NCI-H1105 treated with DMSO at 0.1 percent for 48 hours (cell line): ENCODE measurements around the gene LDHD.

Experiments used
- DNase-seq: peaks from one replicate; lab custom pipeline; 2025; lab: John Stamatoyannopoulos, UW

LDHD gene

DNA sequence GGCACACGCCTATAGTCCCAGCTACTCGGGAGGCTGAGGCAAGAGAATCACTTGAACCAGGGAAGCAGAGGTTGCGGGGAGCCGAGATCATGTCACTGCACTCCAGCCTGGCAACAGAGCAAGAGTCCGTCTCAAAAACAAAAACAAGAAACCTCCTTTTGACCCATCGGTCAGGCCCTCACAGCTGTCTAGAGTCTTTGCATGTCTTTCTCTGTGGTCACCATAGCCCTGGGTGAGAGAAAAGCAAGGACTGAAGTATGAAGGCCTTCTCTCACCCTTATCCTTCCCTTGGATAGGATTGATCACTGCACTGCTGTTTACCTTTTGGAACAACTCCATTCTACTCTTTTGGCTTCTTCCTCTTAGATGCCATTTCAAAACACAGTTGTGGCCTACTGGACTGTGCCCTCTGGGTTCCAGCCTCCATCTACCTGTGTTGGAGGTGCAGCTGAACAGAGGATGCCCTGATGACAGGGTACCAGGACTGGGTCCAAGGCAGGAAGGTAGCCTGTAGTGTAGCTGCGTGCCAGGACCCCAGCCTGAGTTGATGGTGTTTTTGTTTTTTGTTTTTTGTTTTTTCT lies 37.1 kb downstream of the LDHD start:
- no peak for DNase-seq

DNA sequence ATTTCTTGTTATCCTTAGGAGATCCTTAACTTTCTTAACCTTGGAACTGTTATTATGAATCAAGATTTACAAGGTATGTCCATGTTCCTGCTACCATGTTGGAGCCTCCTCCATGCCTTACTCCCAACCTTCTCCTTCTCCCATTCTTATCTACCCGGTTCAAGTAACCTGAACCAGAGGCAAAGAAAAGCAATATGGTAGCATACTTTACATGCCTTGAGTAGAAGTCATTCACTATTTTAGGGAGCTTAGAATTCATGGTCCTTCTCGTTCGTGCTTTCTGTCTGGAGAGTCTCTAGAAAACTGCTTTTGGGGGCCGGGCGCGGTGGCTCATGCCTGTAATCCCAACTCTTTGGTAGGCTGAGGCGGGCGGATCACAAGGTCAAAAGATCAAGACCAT lies 37.7 kb downstream of the LDHD start:
- no peak for DNase-seq

DNA sequence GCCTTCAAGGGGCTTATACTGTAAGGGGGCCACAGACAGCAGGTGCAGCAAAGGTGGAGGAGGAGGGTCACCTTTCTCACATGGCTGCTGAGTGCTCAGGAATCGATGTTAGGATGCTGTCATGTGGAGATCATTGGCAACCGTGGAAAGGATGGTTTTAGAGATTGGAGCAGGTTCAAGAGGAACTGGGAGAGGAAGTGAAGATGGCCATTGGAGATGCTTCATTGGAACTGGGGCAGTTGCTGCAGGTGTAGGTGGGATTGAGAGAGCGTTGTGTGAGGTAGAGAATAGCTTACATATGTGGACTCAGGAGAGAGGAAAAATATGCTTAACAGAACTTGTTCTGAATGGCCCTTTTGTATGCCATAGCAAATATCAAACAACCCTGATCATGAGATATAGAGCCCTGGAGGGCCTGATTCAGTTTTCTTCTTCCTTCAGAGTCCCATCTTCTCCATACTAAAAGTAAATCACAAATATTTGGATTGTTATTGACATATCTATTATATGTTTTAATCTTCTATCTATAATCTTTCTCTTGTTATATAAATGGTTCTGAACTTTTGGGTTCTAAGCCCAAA lies 40.8 kb downstream of the LDHD start:
- no peak for DNase-seq

DNA sequence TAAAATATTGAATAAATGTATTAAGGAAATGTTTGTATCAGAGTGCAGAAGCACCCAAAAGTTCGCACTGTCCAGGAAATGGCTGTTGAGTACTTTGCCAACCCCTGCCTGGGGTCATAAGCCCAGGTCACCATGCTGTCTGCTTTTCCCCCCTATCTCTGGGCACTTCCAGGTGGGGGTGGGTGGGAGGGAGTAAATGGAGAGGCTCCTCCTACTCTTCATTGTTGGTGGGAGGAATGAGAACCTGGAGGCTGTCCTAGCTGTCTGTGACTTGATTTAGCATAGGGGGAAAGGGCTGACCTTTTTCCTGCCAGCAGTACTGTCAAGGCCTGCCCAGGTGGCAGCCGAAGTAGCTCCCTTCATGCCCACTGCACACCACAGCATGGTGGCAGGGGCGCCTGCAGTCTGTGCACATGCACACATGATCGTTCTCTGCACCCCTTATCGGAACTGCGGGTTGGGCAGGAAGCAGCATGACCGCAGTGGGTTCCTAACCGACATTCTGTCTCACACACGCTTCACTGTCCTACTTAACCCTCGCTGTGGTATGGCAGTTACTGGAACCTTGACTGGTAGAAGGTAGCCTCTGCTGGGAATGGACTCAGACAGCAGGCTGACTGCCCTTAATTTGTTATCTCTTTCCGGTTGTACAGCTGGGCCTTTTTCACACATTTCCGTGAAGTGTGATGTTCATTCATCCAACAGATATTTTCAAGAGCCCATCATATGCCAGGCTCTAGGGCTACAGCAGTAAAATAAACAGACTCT lies 41.5 kb downstream of the LDHD start:
- DNase-seq: no peak

DNA sequence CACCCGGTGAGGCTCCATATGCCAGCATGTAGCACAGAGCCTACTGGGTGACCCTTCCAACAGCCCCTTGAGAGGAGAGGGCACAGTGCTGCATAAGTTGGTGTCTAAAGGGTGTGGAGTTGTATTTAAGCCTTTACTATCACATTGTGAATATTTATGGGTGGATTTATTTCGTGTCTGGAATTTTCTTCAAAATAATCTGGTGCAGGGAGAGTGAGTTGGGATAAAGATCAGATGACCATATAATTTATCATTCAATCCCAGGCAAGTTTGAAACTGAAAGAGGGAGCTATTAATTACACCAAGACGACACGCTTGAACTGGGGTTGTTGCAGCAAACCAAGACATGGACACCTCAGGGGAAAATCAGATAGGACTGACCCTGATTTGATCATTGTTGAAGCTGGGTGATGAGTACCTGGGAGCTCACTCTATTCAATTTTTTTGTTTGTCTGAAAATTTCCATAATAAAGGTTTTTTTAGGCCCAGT lies 42.2 kb downstream of the LDHD start:
- DNase-seq: no peak

DNA sequence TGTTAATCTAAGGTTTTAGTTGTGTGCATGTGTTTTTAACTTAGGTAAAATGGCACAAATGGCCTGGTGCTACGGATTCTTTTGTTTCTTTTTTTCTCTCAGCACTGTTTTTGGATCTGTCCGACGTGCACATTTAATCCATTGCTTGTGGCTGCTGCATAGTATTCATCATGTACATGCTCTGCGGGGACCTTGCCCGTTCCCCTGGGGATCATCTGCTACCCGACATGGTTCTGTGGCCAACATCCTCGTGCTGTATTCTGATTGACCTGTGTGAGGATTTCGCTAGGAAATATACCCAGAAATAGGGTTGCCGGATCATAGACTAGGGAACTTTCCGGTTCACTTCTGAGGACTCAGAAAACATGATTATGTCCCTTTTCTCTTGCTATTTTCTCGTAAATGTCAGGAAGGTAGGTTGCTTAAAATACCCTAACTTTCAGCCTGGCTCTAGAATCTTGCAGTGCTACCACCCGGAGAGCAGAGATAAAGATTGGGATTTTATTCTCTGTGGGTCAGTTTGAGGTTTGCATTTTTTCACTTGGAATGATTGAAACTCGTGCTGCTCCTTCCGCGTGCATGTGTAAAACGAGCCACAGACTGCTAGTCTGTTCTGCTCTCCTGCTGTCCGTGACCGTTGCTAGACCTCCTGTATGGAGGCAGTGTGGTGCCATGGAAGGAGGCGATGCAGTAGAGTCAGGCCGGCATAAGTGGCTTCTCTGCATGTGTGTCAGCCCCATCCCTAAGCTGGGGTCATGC lies 42.9 kb downstream of the LDHD start:
- no peak for DNase-seq

DNA sequence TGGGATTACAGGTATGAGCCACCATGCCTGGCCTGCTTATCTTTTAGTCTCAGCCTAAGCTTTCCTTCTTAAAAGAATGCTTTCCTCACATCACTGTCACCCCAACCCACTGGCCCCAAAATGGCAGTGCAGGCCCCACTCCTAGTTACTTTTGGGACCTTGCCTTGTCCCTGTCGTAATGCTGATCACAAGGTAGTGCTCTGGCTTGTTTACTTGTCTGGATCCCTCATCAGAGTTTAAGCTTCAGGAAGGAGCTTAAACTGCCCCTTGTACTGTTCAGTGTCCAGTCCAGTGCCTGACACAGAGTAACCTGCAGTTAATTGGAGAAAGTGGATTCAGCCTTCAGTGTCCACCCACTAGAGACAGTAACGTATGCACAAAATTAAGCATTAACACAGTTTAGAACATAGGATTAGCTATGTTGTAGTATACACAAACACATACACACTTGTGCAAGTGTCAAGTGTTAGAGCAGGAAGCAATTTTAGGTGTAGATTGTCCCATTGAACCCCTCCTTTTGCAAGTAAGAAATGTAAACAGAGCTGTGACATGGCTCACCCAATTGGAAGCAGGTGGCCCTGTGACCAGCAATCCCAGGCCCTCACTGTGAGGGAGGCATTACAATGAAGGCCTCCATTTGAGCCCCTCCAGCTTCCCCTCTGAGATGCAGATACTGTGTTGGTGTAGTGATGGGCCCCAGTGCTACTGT lies 44.2 kb downstream of the LDHD start:
- no peak for DNase-seq

DNA sequence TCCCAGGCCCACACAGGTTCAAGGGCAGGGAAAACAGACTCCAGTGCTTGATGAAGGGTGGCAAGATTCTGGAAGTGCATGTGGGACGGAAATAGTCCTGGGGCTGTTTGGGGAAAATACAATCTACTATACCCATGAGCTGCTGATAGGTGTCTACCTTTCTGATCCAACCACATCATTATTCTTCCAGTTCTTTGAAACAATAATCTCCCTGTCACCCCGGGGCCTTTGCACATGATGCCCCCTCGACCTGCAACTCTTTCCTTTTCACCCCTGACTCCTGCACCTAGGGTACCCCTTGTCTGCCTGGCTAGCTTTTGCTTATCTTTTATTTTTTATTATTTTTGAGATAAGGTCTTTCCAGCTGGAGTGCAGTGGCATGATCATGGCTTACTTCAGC lies 45.0 kb downstream of the LDHD start:
- no peak for DNase-seq

DNA sequence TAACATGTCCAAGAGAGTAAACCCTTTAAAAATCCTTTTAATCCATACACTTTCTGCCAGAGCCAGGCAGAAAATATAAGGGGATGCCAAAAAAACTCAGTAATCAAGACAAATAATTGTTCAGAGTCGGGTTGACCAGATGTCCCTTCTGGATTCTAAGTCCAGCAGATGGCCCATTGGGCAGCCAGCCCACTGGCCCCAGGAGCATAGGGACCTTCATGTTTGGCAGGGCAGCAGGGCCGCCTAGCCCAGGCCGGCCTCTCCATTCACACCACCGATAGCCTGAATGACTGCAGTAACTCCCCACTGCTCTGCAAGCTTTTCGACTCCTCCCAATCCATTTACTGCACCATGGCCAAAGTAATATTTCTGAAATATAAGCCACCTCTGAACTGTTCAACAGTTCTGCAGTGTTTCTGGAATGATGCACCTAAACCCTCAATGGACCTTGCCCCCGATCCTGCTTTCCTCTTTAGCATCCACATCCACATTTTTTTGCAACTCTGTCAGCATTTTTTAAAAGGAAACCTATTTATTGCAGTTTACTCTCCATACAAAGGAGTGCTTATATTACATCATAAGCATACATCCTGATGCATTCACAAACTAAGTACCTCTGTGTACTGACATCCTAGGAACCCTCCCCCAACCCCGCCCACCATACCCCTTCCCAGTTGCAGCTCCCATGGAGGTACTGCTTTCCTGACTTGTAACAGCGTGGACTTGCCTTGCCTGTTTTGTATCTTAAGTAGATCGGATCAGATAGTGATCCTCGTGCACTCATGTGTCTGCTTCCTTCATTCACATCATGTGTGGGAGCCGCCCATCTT lies 46.4 kb downstream of the LDHD start:
- no peak for DNase-seq

DNA sequence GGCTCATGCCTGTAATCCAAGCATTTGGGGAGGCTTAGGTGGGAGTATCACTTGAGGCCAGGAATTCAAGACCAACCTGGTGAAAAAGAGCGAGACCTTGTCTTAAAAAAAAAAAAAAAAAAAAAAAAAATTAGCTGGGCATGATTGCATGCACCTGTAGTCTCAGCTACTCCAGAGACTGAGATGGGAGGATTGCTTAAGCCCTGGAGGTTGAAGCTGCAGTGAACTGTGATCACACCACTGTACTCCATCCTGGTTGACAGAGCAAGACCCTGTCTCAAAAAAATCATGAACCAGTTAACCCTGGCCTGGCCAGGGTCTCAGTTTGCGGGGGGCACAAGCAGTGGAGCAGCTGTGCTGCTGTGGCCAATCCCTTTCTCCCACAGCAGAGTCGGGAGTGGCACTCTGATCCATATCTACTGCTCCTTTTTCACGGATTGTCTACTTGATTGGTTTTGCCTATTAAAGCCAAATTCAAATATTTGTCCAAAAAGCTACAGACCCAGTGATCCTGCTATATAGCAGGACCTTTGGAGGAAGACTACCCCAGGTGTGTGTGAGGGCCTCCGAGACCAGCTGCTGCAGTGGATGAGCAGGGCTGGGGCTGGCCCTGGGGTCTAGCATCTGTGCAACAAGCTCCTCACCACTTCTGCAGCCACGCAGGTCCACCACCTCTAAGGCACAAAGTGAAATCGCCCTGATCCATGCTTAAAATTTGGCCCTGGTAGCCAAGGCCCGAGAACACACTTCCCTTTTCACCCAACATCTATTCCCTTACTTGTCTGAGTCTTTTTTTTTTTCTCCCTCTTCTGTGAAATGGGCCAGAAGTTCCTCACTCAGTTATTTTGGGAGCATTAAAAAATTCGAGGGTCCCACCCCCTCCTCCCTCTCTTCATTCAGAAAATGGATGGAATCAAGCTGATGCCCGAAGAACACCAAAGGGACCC lies 48.2 kb downstream of the LDHD start:
- no peak for DNase-seq

DNA sequence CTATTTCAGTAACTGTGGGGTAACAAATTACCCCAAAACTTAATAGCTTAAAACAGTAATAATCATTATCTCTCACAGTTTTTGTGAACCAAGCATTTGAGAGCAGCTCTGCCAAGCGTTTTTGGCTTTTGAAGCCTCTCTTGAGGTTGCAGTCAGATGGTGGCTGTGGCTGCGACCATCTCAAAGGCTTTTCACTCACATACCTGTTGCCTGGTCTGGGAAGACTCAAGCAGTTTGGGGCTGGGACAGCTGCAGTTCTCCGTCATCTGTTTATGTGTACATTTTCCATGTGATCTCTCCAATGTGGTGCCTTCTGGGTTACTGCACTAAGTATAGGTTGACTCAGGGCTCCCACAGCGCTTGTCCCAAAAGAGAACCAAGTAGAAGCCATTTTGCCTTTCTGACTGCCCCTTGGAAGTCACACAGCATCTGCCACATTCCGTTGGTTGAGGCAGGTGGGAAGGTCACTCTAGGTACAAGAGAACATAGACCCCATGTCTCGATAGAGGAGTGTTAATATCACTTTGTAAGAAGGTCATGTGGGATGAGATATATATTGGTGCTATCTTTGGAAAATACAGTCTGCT lies 49.6 kb downstream of the LDHD start:
- DNase-seq: no peak

DNA sequence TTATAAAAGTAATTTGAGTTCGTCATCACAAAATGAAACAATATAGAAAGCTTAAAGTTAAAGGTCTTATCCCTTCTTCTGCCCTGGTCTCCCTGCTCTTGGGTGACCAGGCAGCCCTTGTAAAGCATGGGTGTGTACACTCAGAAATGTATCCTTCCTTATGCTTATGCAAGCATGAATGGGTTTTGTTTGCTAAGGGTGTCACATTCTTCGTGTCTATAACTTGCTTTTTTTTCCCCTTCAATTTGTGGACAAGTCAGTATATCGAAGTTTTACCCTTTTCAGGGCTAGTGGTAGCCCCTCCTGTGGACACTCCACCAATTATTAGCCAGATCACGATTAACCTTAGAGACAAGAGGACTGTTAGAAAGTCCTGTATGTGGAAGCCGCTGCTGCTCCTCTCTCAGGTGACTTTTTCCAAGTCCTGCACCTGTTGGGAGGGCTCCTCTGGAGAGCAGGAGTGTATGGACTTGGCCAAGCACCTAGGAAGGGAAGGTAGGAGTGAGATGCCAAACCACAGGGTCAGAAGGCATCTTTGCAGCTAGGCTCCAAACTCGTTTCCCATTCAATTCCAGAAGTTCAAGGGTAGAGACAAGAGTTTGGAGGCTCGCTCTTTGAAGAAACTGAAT lies 50.9 kb downstream of the LDHD start:
- DNase-seq: no peak

DNA sequence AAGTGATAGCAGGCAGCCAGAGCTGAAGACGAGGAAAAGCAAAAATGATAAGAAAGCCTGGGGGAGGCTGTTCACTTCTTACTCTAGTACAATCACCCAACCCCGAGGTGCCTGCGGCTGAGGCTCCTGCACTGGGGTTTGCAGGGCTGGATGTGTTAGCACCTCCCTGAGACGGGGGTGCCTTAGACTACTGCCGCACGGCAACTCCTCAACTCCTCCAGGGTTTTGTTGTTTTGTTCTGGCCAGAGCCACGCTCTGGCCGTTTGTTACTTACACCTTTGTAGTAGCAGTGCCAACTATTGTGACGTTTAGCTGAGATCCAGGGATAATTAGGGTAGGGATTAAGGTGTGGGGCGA lies 51.5 kb downstream of the LDHD start:
- DNase-seq: no peak

DNA sequence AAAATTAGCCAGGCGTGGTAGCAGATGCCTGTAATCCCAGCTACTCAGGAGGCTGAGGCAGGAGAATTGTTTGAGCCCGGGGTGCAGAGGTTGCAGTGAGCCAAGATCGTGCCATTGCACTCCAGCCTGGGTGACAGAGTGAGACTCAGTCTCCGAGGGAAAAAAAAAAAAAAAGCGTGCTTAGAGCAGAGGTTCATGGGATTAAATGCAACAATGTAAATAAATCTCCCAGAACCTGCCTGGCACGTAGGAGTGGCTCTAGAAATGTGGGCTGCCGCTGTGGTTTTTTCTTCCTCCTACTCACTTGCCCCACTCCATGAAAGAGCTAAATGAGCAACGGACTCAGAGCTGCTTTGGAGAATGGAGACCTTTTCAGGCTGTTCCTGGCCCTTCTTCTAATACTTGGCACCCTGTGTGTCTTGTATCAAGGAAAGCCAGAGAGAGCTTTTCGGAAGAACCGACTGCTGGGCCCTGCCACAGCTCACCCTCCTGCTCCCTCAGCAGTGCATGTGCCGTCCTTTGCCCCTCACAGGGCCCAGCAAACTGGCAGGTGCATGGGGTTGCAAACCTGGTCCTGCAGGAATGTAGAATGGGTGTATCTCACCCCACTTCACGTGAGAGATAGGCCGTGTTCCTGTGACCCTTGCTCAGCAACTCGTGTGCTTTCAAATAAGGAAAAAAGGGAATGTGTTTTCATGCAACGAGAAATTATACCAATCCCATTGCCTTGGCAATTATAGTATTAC lies 52.0 kb downstream of the LDHD start:
- no peak for DNase-seq

DNA sequence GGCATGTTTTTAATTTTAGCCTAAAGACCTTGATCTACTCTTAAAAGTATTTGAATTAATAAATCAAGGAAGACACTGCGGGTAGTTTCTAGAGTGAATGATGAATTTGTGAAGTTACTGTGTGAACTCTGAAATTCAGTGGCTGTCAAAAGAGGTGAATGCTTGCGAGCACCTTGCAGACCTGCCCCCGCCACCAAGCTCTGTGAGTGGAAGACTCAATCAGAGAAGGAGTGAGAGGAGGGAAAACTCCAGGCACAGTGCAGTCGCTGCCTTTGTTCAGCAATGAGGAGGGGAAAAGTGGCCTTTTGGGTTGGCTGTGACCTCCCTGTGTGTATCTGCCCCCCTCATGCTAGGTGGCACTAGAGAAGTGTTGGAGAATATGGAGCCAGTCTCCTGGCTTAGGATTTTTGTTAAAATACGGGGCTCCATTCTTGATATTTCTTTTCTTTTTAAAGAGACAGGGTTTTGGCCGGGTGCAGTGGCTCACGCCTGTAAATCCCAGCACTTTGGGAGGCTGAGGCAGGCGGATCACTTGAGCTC lies 53.0 kb downstream of the LDHD start:
- DNase-seq: no peak

DNA sequence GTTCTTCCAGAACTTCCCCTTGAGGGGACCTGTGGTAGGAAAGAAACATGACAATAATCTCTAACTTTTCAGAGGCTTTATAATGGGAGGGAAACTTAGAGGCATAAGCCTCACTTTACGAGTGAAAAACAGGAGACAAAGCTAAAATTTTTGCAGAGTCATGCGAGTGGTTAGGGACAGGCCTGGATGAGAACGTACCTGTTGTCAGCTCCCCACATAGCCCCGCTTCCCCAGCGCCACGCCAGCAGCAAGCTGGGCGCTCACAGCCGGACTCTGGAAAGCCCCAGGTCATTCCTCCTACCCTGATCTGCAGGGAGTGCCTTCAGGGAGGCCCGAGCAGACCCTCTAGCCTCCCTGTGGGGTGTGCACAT lies 53.6 kb downstream of the LDHD start:
- no peak for DNase-seq

DNA sequence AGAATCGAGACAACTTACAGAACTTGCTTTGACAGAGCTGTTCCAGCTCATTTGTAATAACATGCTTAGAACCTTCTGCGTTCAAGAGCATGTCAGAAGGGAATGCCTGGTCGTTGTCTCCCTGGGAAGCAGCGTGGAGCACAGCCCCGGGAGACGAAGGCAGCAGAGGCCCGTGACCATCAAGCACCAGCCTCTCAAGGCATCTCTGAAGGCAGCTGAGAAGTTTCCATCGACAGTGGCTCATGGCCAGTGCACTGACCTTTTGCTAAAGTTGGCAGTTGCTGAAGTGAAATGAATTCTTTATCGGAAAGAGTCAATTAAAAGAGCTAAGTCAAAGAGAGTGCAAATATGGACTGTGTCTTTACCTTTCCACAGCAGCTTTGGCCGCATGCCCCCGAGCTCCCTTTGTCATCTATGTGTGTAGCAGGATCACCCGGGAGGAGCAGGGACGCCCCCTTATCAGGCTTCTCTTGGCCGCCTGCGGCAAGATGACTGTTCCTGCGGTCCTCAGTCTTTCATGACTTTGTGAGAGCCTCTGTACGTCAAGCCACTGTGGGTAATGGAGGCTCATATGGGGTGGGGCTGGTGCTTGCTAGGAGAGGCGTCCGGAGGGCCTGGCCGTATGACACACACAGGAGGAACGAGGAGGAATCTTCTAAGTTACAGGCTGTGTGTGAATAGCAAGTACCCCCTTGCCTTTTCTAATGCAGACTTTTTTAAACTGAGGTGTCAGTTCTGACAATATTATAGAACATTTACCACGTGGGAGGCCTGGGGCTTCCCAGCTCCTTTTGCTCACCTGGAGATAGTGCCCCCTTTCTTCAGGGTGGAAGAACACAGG lies 54.2 kb downstream of the LDHD start:
- no peak for DNase-seq
